H1 (cell line): Measurements from ENCODE around the gene DHX58. TPM values are rescaled to one million over a fixed set of nuclear protein-coding genes. Genes with fewer than 3 reads are reported as not detected.

Source experiments
- CTCF ChIA-PET: fragments of 300-600 bp; sonication (Branson Sonifier 250); formaldehyde crosslinking; loops from one replicate; lab custom pipeline; 2021; ENCODE audit not compliant: partially characterized antibody; lab: Charles Lee
- POLR2A ChIA-PET: fragments of 300-600 bp; sonication (Branson Sonifier 250); formaldehyde crosslinking; loops from one replicate; lab custom pipeline; 2021; ENCODE audit warnings: inconsistent platforms; ENCODE audit not compliant: partially characterized antibody; lab: Charles Lee
- DNase-seq, 2 experiments: peaks; one replicate each; pipeline versions ENCODE4 v3.0.0 to v3.0.0-alpha.2; 2010 to 2022; ENCODE audit warnings: low spot score in 2 of 2, low read depth in 1 of 2, mixed read lengths in 1 of 2
- FAIRE-seq: peaks from 2 replicates; lab custom pipeline; 2011; peaks lifted over from hg19 to GRCh38; lab: Jason Lieb, UNC
- H2AFZ ChIP-seq: 2 replicates; pipeline ENCODE4 v1.8.1; 2012; ENCODE audit warnings: low read length, inconsistent platforms
- H2AK5ac ChIP-seq: 2 replicates; pipeline ENCODE4 v1.6.1; 2013; ENCODE audit warnings: low read depth, low read length
- H2BK120ac ChIP-seq: replicated peaks from 2 replicates; pipeline ENCODE3; 2013; ENCODE audit warnings: low read depth, low read length, inconsistent platforms
- H2BK12ac ChIP-seq: 2 replicates; pipeline ENCODE4 v1.6.1; 2013; ENCODE audit warnings: low read depth, low read length
- H2BK15ac ChIP-seq: 2 replicates; pipeline ENCODE4 v1.6.1; 2013; ENCODE audit warnings: low read length
- H2BK20ac ChIP-seq: 2 replicates; pipeline ENCODE4 v1.6.1; 2013; ENCODE audit warnings: low read length
- H2BK5ac ChIP-seq: 2 replicates; pipeline ENCODE4 v1.6.1; 2013; ENCODE audit warnings: low read depth, low read length
- H3K14ac ChIP-seq: 2 replicates; pipeline ENCODE4 v1.6.1; 2013; ENCODE audit warnings: inconsistent platforms; ENCODE audit not compliant: insufficient read length
- H3K18ac ChIP-seq: 2 replicates; pipeline ENCODE4 v1.6.1; 2013; ENCODE audit warnings: low read length; ENCODE audit errors: extremely low read depth
- H3K23ac ChIP-seq: 2 replicates; pipeline ENCODE4 v1.6.1; 2013; ENCODE audit warnings: inconsistent platforms; ENCODE audit not compliant: insufficient read length
- H3K23me2 ChIP-seq: 2 replicates; pipeline ENCODE4 v1.6.1; 2013; ENCODE audit warnings: low read depth, low read length
- H3K27ac ChIP-seq: 2 replicates; pipeline ENCODE4 v1.6.1; 2011; ENCODE audit warnings: low read depth, low read length, inconsistent platforms
- H3K27me3 ChIP-seq, 4 experiments: replicated peaks in 1 of 4; 1 replicate in 1 of 4; 2 replicates in 3 of 4; pipeline versions ENCODE4 v1.6.1 to v1.8.1; 2011 to 2013; ENCODE audit warnings: low read length in 3 of 4, mild to moderate bottlenecking in 3 of 4, inconsistent platforms in 2 of 4, mixed read lengths in 2 of 4, moderate library complexity in 1 of 4; ENCODE audit not compliant: control insufficient read depth in 3 of 4, insufficient read depth in 3 of 4; ENCODE audit errors: extremely low read depth in 1 of 4
- H3K36me3 ChIP-seq, 4 experiments: 2 replicates each; pipeline versions ENCODE4 v1.6.1 to v1.8.1; 2011 to 2013; ENCODE audit warnings: mild to moderate bottlenecking in 4 of 4, low read length in 3 of 4, moderate library complexity in 2 of 4, control low read depth in 1 of 4, inconsistent platforms in 1 of 4; ENCODE audit not compliant: insufficient read depth in 4 of 4, control insufficient read depth in 2 of 4
- H3K4ac ChIP-seq: replicated peaks from 2 replicates; pipeline ENCODE3; 2013; ENCODE audit warnings: low read length, low read depth, mixed read lengths, inconsistent platforms; ENCODE audit not compliant: insufficient read length
- H3K4me1 ChIP-seq, 4 experiments: replicated peaks in 1 of 4; 1 replicate in 1 of 4; 2 replicates in 3 of 4; pipeline versions ENCODE4 v1.6.1 to v1.8.1; 2011 to 2013; ENCODE audit warnings: low read length in 3 of 4, inconsistent platforms in 2 of 4, mixed read lengths in 1 of 4; ENCODE audit not compliant: insufficient read depth in 4 of 4, control insufficient read depth in 3 of 4
- H3K4me2 ChIP-seq, 2 experiments: 2 replicates each; pipeline versions ENCODE4 v1.6.1 to v1.8.1; 2011 to 2013; ENCODE audit warnings: low read depth in 2 of 2, low read length in 2 of 2, control low read depth in 1 of 2, inconsistent platforms in 1 of 2, mild to moderate bottlenecking in 1 of 2; ENCODE audit not compliant: insufficient read depth in 1 of 2
- H3K4me3 ChIP-seq, 4 experiments: fragments of 200-600, 300-600 bp in 1 of 4; sonication (generic), shearing (Covaris generic), sonication (Bioruptor Twin) in 1 of 4; 2 replicates each; pipeline versions ENCODE4 v1.5.1 to v1.8.1; 2011 to 2016; ENCODE audit warnings: low read length in 4 of 4, low read depth in 3 of 4, control low read depth in 2 of 4, inconsistent platforms in 2 of 4, mild to moderate bottlenecking in 2 of 4, mixed read lengths in 1 of 4, moderate library complexity in 1 of 4; ENCODE audit not compliant: insufficient read depth in 2 of 4; ENCODE audit errors: extremely low read depth in 1 of 4
- H3K56ac ChIP-seq: replicated peaks from 2 replicates; pipeline ENCODE3; 2013; ENCODE audit warnings: low read depth, mild to moderate bottlenecking, mixed read lengths, low read length, inconsistent platforms; ENCODE audit not compliant: insufficient read length
- H3K79me1 ChIP-seq: 2 replicates; pipeline ENCODE4 v1.6.1; 2013; ENCODE audit warnings: low read depth, low read length, control low read depth
- H3K79me2 ChIP-seq, 2 experiments: 2 replicates each; pipeline versions ENCODE4 v1.6.1 to v1.8.1; 2012 to 2013; ENCODE audit warnings: low read length in 2 of 2, mild to moderate bottlenecking in 2 of 2, inconsistent platforms in 1 of 2; ENCODE audit not compliant: insufficient read depth in 2 of 2, control insufficient read depth in 1 of 2
- H3K9ac ChIP-seq, 4 experiments: replicated peaks in 1 of 4; 1 replicate in 1 of 4; 2 replicates in 3 of 4; pipeline versions ENCODE4 v1.6.1 to v1.8.1; 2011 to 2013; ENCODE audit warnings: low read depth in 3 of 4, low read length in 3 of 4, control low read depth in 2 of 4, mild to moderate bottlenecking in 2 of 4, moderate library complexity in 2 of 4, inconsistent platforms in 1 of 4; ENCODE audit errors: extremely low read depth in 1 of 4
- H3K9me3 ChIP-seq, 2 experiments: 2 replicates each; pipeline versions ENCODE4 v1.6.1 to v1.8.1; 2012 to 2013; ENCODE audit warnings: mild to moderate bottlenecking in 2 of 2, moderate library complexity in 2 of 2, control low read depth in 1 of 2, inconsistent platforms in 1 of 2, low read depth in 1 of 2, low read length in 1 of 2, mixed read lengths in 1 of 2; ENCODE audit not compliant: insufficient read depth in 2 of 2
- H4K20me1 ChIP-seq, 2 experiments: replicated peaks in 1 of 2; 2 replicates each; pipeline versions ENCODE3 to v1.8.1; 2011 to 2013; ENCODE audit warnings: inconsistent platforms in 2 of 2, low read length in 2 of 2, mild to moderate bottlenecking in 1 of 2; ENCODE audit not compliant: insufficient read depth in 2 of 2, control insufficient read depth in 1 of 2
- H4K5ac ChIP-seq: 2 replicates; pipeline ENCODE4 v1.6.1; 2013; ENCODE audit warnings: low read length, low read depth, mixed read lengths, inconsistent platforms; ENCODE audit not compliant: insufficient read length
- H4K8ac ChIP-seq: 2 replicates; pipeline ENCODE4 v1.8.0; 2013; ENCODE audit warnings: mild to moderate bottlenecking, moderate library complexity, low read length, inconsistent platforms; ENCODE audit not compliant: insufficient read depth; ENCODE audit errors: extremely low read depth
- H4K91ac ChIP-seq: replicated peaks from 2 replicates; pipeline ENCODE3; 2013; ENCODE audit warnings: low read length, mixed read lengths, inconsistent platforms; ENCODE audit not compliant: insufficient read length
- BRCA1 ChIP-seq: IDR thresholded peaks from 2 replicates; pipeline ENCODE4 v1.6.1; 2012; ENCODE audit warnings: low read depth, low read length, improper control_type of control experiment
- CBX5 ChIP-seq: fragments of 300-800, 300-1000 bp; sonication (generic); IDR thresholded peaks from 2 replicates; pipeline ENCODE4 v1.7.1; 2016; ENCODE audit warnings: antibody characterized with exemption, low read length, low read depth
- GABPA ChIP-seq: IDR thresholded peaks from 2 replicates; pipeline ENCODE4 v1.6.1; 2011; ENCODE audit warnings: mild to moderate bottlenecking, low read length, moderate library complexity, borderline replicate concordance; ENCODE audit not compliant: insufficient read depth
- KDM4A ChIP-seq: IDR thresholded peaks from one replicate; pipeline ENCODE4 v1.7.1; 2012; ENCODE audit warnings: low read depth, mild to moderate bottlenecking, moderate library complexity, low read length, inconsistent platforms; ENCODE audit not compliant: severe bottlenecking
- POU5F1 ChIP-seq: IDR thresholded peaks from 2 replicates; pipeline ENCODE4 v1.6.1; 2011; ENCODE audit warnings: low read depth, mild to moderate bottlenecking, low read length, moderate library complexity
- TAF7 ChIP-seq: optimal IDR thresholded peaks from 2 replicates; pipeline ENCODE3; 2011; ENCODE audit warnings: low read depth, mild to moderate bottlenecking, inconsistent platforms, low read length, moderate library complexity, borderline replicate concordance
- WGBS, 2 experiments: shearing (Covaris generic) in 1 of 2; methylation state at CpG; one replicate each; pipeline versions ENCODE4 v1.1.6 to v1.1.7; 2013 to 2015; ENCODE audit warnings: low lambda C conversion rate in 2 of 2, mixed read lengths in 2 of 2, inconsistent platforms in 1 of 2, low coverage in 1 of 2, missing lambda C conversion rate in 1 of 2; ENCODE audit not compliant: insufficient replicate concordance in 2 of 2, insufficient coverage in 1 of 2, insufficient read length in 1 of 2; ENCODE audit errors: extremely low coverage in 1 of 2, missing lambda C conversion rate in 1 of 2; 5-methylcytosine and 5-hydroxymethylcytosine counted together
- long read RNA-seq, 2 experiments: library from RNA in 1 of 2; library from capped mRNA in 1 of 2; stranded (forward); transcript quantifications; one replicate each; pipeline ENCODE4 v2.0.0, GENCODE V29; 2021; ENCODE audit warnings: inconsistent platforms in 1 of 2
- polyA minus RNA-seq, 3 experiments: library from RNA; depleted of rRNA, polyadenylated mRNA; stranded (reverse); fragments of >200 nt; gene quantifications; 1 replicate in 2 of 3; 2 replicates in 1 of 3; pipeline ENCODE4 v1.2.3, GENCODE V29; 2011
- polyA plus RNA-seq, 7 experiments: library from polyadenylated mRNA; depleted of rRNA in 3 of 7; stranded (reverse) in 5 of 7; unstranded in 2 of 7; fragments of >200 nt in 5 of 7; fragments of 200-250 nt in 2 of 7; gene quantifications; 1 replicate in 5 of 7; 2 replicates in 1 of 7; 4 replicates in 1 of 7; pipeline versions ENCODE4 v1.2.1 to v1.2.3, GENCODE V29; 2011 to 2013; ENCODE audit warnings: missing spikeins in 2 of 7, mixed read lengths in 2 of 7
- total RNA-seq: library from RNA; stranded (reverse); fragmentation: NEBNext Ultra II Directional; extraction: Animal tissue kit (Norgen Biotek cat#: 25700); gene quantifications from 2 replicates; pipeline ENCODE4 v1.2.1, GENCODE V29; 2021
- TF ChIP-seq, protein P1 (sequence below): IDR thresholded peaks from 2 replicates; pipeline ENCODE4 v1.6.1; 2012; ENCODE audit warnings: inconsistent platforms
- TF ChIP-seq, protein P2 (sequence below): IDR thresholded peaks from 2 replicates; pipeline ENCODE4 v1.6.1; 2012; ENCODE audit warnings: inconsistent platforms

DHX58 gene
- 4.4 and 5.6 TPM in 2 replicates for total RNA-seq
- polyA plus RNA-seq (2011; rRNA removed): 9.9 and 10.3 TPM in 2 replicates
- polyA plus RNA-seq (2011; cell fraction: cytosol; rRNA removed): 9.7 TPM
- 7.9 TPM for polyA plus RNA-seq (2011; cell fraction: nucleus; rRNA removed)
- polyA plus RNA-seq (2012, experiment 1 of 2): 4.3 to 9.4 TPM (median 6.9 TPM) in 4 replicates
- 5.4 TPM for polyA plus RNA-seq (2012, experiment 2 of 2)
- 6.4 TPM for polyA plus RNA-seq (2013, experiment 1 of 2)
- polyA plus RNA-seq (2013, experiment 2 of 2): 5.9 TPM
- 1.0 and 2.4 TPM in 2 replicates for polyA minus RNA-seq (2011; rRNA and poly(A)+ RNA removed)
- polyA minus RNA-seq (2011; cell fraction: cytosol; rRNA and poly(A)+ RNA removed): 1.5 TPM
- 3.6 TPM for polyA minus RNA-seq (2011; cell fraction: nucleus; rRNA and poly(A)+ RNA removed)
- long read RNA-seq, experiment 1, partial matches to known transcripts: 0 of 3 reads
- long read RNA-seq, experiment 1, other reads (novel, unspliced or antisense): 3 of 3 reads
- long read RNA-seq, experiment 2, partial matches to known transcripts: 1 of 6 reads
- long read RNA-seq, experiment 2, other reads (novel, unspliced or antisense): 4 of 6 reads

GRCh38 chr17:42112552-42113176 is at the start of gene DHX58:
Gene DHX58 (minus strand): TSS chr17:42112714. CDS start chr17:42111892, 822 bp downstream.
- Histone ChIP-seq H3K79me1 (no peaks in the 10 kb centered on the region), H4K8ac (no peak within 1 kb of the TSS; the same call in 1 of the 2 replicates), H2BK5ac (no peak within 1 kb of the TSS), H3K4me2 (no peak within 1 kb of the TSS), H3K18ac (0 out of 2 replicates have a peak within 1 kb of the TSS, but pooled peaks have one; percentile 32), H4K5ac (no peak within 1 kb of the TSS), H3K4ac (no peak within 1 kb of the TSS), H3K23me2 (no peaks in the 10 kb centered on the region), H3K23ac (no peak within 1 kb of the TSS), H2BK15ac (0 out of 2 replicates have a peak within 1 kb of the TSS, but pooled peaks have one; percentile 72), H3K56ac (no peak within 1 kb of the TSS), H2AK5ac (no peak within 1 kb of the TSS), H3K9me3 (no peaks in the 10 kb centered on the region), H3K4me3 (no peak within 1 kb of the TSS), H4K91ac (no peak within 1 kb of the TSS), H3K27ac (no peak within 1 kb of the TSS), H2BK12ac (peak within 1 kb of the TSS; percentile 17; the same call in 1 of the 2 replicates), H3K4me1 (peaks cover 0 to 18% (median 10%) of the 10 kb centered on the region in 4 experiments; a peak in 6 of 7 replicates), H4K20me1 (peaks cover 0 to 4% of the 10 kb centered on the region in 2 experiments), H2BK120ac (no peak within 1 kb of the TSS), H3K36me3 (peaks cover 3 to 12% (median 5%) of the 10 kb centered on the region in 4 experiments; a peak in 6 of 8 replicates), H3K79me2 (no peaks in the 10 kb centered on the region), H3K9ac (no peak within 1 kb of the TSS; a peak in 1 of 7 replicates), H3K14ac (no peak within 1 kb of the TSS), H3K27me3 (no peaks in the 10 kb centered on the region), H2BK20ac (no peak within 1 kb of the TSS), H2AFZ (no peak within 1 kb of the TSS)
- CTCF ChIA-PET: interaction anchor here (1.1 to 39.4 kb wide), 9 partner anchors 10 to 376 kb away, joined by 3 to 1084 read pairs (median 5); partner anchors contain the start of genes DNAJC7, HSPB9, NKIRAS2 and ZNF385C
- POLR2A ChIA-PET: interaction anchor here (0.9 to 7.2 kb wide), 11 partner anchors 8 to 100 kb away, joined by 3 to 51 read pairs (median 4); partner anchors contain the start of genes DNAJC7, HSPB9, KAT2A and NKIRAS2
- FAIRE-seq: no peak
- 79% methylated on average over 10 of the region's 10 CpGs; no CpG with 5 or more reads in 1 of the 2 experiments for WGBS, 2 experiments
- DNase-seq: no peak
- no peak for TF ChIP-seq CBX5
- TF ChIP-seq POU5F1: no peak
- no peak for TF ChIP-seq KDM4A
- no peak for TF ChIP-seq GABPA
- no peak for TF ChIP-seq TAF7
- TF ChIP-seq, protein P1, sequence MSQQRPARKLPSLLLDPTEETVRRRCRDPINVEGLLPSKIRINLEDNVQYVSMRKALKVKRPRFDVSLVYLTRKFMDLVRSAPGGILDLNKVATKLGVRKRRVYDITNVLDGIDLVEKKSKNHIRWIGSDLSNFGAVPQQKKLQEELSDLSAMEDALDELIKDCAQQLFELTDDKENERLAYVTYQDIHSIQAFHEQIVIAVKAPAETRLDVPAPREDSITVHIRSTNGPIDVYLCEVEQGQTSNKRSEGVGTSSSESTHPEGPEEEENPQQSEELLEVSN: no peak
- TF ChIP-seq, protein P2, sequence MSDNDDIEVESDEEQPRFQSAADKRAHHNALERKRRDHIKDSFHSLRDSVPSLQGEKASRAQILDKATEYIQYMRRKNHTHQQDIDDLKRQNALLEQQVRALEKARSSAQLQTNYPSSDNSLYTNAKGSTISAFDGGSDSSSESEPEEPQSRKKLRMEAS: no peak
- TF ChIP-seq BRCA1: no peak
